HEK293 (cell line): Measurements from ENCODE around the gene HRC.

Source experiments
- AEBP2 ChIP-seq: fragments of 450-650 bp; formaldehyde crosslinking; IDR thresholded peaks from 2 replicates; pipeline ENCODE4 v1.5.1; 2016; ENCODE audit warnings: missing biosample characterization, missing genetic modification characterization, borderline replicate concordance
- KLF7 ChIP-seq: fragments of 450-650 bp; formaldehyde crosslinking; IDR thresholded peaks from 2 replicates; pipeline ENCODE4 v1.5.1; 2016; ENCODE audit warnings: missing biosample characterization, missing genetic modification characterization, borderline replicate concordance
- PATZ1 ChIP-seq: fragments of 450-650 bp; formaldehyde crosslinking; IDR thresholded peaks from 2 replicates; pipeline ENCODE4 v1.5.1; 2016; ENCODE audit warnings: missing biosample characterization, missing genetic modification characterization
- PRDM10 ChIP-seq: fragments of 450-650 bp; formaldehyde crosslinking; IDR thresholded peaks from 2 replicates; pipeline ENCODE4 v1.5.1; 2016; ENCODE audit warnings: missing biosample characterization, missing genetic modification characterization
- PRDM6 ChIP-seq: fragments of 450-650 bp; formaldehyde crosslinking; IDR thresholded peaks from 2 replicates; pipeline ENCODE4 v1.5.1; 2017; ENCODE audit warnings: missing biosample characterization, missing genetic modification characterization
- REPIN1 ChIP-seq: fragments of 450-650 bp; formaldehyde crosslinking; IDR thresholded peaks from 2 replicates; pipeline ENCODE4 v1.5.1; 2017; ENCODE audit warnings: missing biosample characterization, missing genetic modification characterization, low read depth
- WT1 ChIP-seq: fragments of 450-650 bp; formaldehyde crosslinking; IDR thresholded peaks from 2 replicates; pipeline ENCODE4 v1.5.1; 2016; ENCODE audit warnings: missing biosample characterization, missing genetic modification characterization
- ZBTB6 ChIP-seq: fragments of 450-650 bp; formaldehyde crosslinking; IDR thresholded peaks from 2 replicates; pipeline ENCODE4 v1.5.1; 2017; ENCODE audit warnings: missing biosample characterization, missing genetic modification characterization
- ZFHX2 ChIP-seq: fragments of 450-650 bp; formaldehyde crosslinking; conservative IDR thresholded peaks from 2 replicates; pipeline ENCODE4 v1.5.1; 2016; ENCODE audit warnings: missing biosample characterization, missing genetic modification characterization
- ZFP69B ChIP-seq: fragments of 450-650 bp; formaldehyde crosslinking; IDR thresholded peaks from 2 replicates; pipeline ENCODE4 v1.5.1; 2016; ENCODE audit warnings: missing biosample characterization, missing genetic modification characterization
- ZNF140 ChIP-seq: fragments of 450-650 bp; formaldehyde crosslinking; IDR thresholded peaks from 2 replicates; pipeline ENCODE4 v1.5.1; 2016; ENCODE audit warnings: missing biosample characterization, missing genetic modification characterization
- ZNF146 ChIP-seq: fragments of 450-650 bp; formaldehyde crosslinking; IDR thresholded peaks from 2 replicates; pipeline ENCODE4 v1.5.1; 2016; ENCODE audit warnings: missing biosample characterization, missing genetic modification characterization
- ZNF157 ChIP-seq: fragments of 450-650 bp; formaldehyde crosslinking; IDR thresholded peaks from 2 replicates; pipeline ENCODE4 v1.5.1; 2016; ENCODE audit warnings: missing biosample characterization, missing genetic modification characterization
- ZNF19 ChIP-seq: fragments of 450-650 bp; formaldehyde crosslinking; IDR thresholded peaks from 2 replicates; pipeline ENCODE4; 2016; ENCODE audit warnings: missing biosample characterization, missing genetic modification characterization, low read depth
- ZNF2 ChIP-seq: fragments of 450-650 bp; formaldehyde crosslinking; IDR thresholded peaks from 2 replicates; pipeline ENCODE4 v1.5.1; 2016; ENCODE audit warnings: missing biosample characterization, missing genetic modification characterization
- ZNF324 ChIP-seq: fragments of 450-650 bp; formaldehyde crosslinking; IDR thresholded peaks from 2 replicates; pipeline ENCODE4 v1.5.1; 2016; ENCODE audit warnings: missing biosample characterization, missing genetic modification characterization
- ZNF37A ChIP-seq: fragments of 450-650 bp; IDR thresholded peaks from 2 replicates; pipeline ENCODE4 v1.5.1; 2018; ENCODE audit warnings: missing biosample characterization, missing genetic modification characterization
- ZNF391 ChIP-seq: fragments of 450-650 bp; formaldehyde crosslinking; IDR thresholded peaks from 2 replicates; pipeline ENCODE4 v1.5.1; 2016; ENCODE audit warnings: low read depth, missing biosample characterization, missing genetic modification characterization, borderline replicate concordance
- ZNF394 ChIP-seq: fragments of 450-650 bp; formaldehyde crosslinking; IDR thresholded peaks from 2 replicates; pipeline ENCODE4 v1.5.1; 2016; ENCODE audit warnings: missing biosample characterization, missing genetic modification characterization, mild to moderate bottlenecking, moderate library complexity, borderline replicate concordance
- ZNF416 ChIP-seq: fragments of 450-650 bp; formaldehyde crosslinking; IDR thresholded peaks from 2 replicates; pipeline ENCODE4 v1.5.1; 2016; ENCODE audit warnings: missing biosample characterization, missing genetic modification characterization
- ZNF514 ChIP-seq: fragments of 450-650 bp; formaldehyde crosslinking; IDR thresholded peaks from 2 replicates; pipeline ENCODE4 v1.5.1; 2016; ENCODE audit warnings: missing biosample characterization, missing genetic modification characterization
- ZNF654 ChIP-seq: fragments of 450-650 bp; formaldehyde crosslinking; IDR thresholded peaks from 2 replicates; pipeline ENCODE4 v1.5.1; 2016; ENCODE audit warnings: low read depth, missing biosample characterization, missing genetic modification characterization
- ZNF701 ChIP-seq: fragments of 450-650 bp; formaldehyde crosslinking; IDR thresholded peaks from 2 replicates; pipeline ENCODE4 v1.5.1; 2016; ENCODE audit warnings: missing biosample characterization, missing genetic modification characterization
- ZNF704 ChIP-seq: fragments of 450-650 bp; formaldehyde crosslinking; IDR thresholded peaks from 2 replicates; pipeline ENCODE4 v1.5.1; 2016; ENCODE audit warnings: missing biosample characterization, missing genetic modification characterization
- ZNF747 ChIP-seq: fragments of 450-650 bp; formaldehyde crosslinking; IDR thresholded peaks from 2 replicates; pipeline ENCODE4 v1.5.1; 2016; ENCODE audit warnings: missing biosample characterization, missing genetic modification characterization
- ZNF792 ChIP-seq: fragments of 450-650 bp; formaldehyde crosslinking; IDR thresholded peaks from 2 replicates; pipeline ENCODE4 v1.5.1; 2016; ENCODE audit warnings: missing biosample characterization, missing genetic modification characterization
- ZNF830 ChIP-seq: fragments of 450-650 bp; IDR thresholded peaks from 2 replicates; pipeline ENCODE4 v1.5.0; 2018; ENCODE audit warnings: missing biosample characterization, missing genetic modification characterization, low read depth, mild to moderate bottlenecking, moderate library complexity
- ZNF837 ChIP-seq: fragments of 450-650 bp; formaldehyde crosslinking; IDR thresholded peaks from 2 replicates; pipeline ENCODE4 v1.5.1; 2016; ENCODE audit warnings: missing biosample characterization, missing genetic modification characterization
- ZSCAN23 ChIP-seq: fragments of 450-650 bp; formaldehyde crosslinking; IDR thresholded peaks from 2 replicates; pipeline ENCODE4 v1.5.1; 2016; ENCODE audit warnings: missing biosample characterization, missing genetic modification characterization
- ZXDB ChIP-seq: fragments of 450-650 bp; formaldehyde crosslinking; IDR thresholded peaks from 2 replicates; pipeline ENCODE4 v1.5.1; 2016; ENCODE audit warnings: missing biosample characterization, missing genetic modification characterization

HRC gene

GRCh38 chr19:49114630-49115363 lies 40.4 kb downstream of the HRC start (continued):
- no peak for TF ChIP-seq ZNF140 (tag by site-specific recombination)
- TF ChIP-seq ZNF19 (tag by site-specific recombination): no peak
- TF ChIP-seq PRDM10 (tag by site-specific recombination): peak; percentile 78
- TF ChIP-seq ZBTB6 (tag by site-specific recombination): peak; percentile 99
- TF ChIP-seq ZNF792 (tag by site-specific recombination): no peak
- no peak for TF ChIP-seq ZNF701
- TF ChIP-seq ZNF394 (tag by site-specific recombination): no peak
- TF ChIP-seq ZFHX2 (tag by site-specific recombination): peak; percentile 76
- no peak for TF ChIP-seq ZNF747 (tag by site-specific recombination)
- TF ChIP-seq ZXDB (tag by site-specific recombination): peak; percentile 76
- TF ChIP-seq ZFP69B: peak; percentile 98
- TF ChIP-seq PATZ1 (tag by site-specific recombination): peak; percentile 69
- TF ChIP-seq ZNF324 (tag by site-specific recombination): no peak
- TF ChIP-seq AEBP2 (tag by site-specific recombination): no peak
- no peak for TF ChIP-seq KLF7 (tag by site-specific recombination)
- no peak for TF ChIP-seq ZSCAN23 (tag by site-specific recombination)
- no peak for TF ChIP-seq REPIN1 (tag by site-specific recombination)
- TF ChIP-seq ZNF146 (tag by site-specific recombination): no peak
- no peak for TF ChIP-seq ZNF704 (tag by site-specific recombination)
- TF ChIP-seq ZNF2: no peak
- TF ChIP-seq ZNF830 (tag by site-specific recombination): no peak
- no peak for TF ChIP-seq WT1
- TF ChIP-seq ZNF391 (tag by site-specific recombination): no peak
- TF ChIP-seq ZNF157 (tag by site-specific recombination): no peak
- no peak for TF ChIP-seq ZNF837 (tag by site-specific recombination)
- TF ChIP-seq ZNF514: no peak
- no peak for TF ChIP-seq ZNF37A (tag by site-specific recombination)
- TF ChIP-seq ZNF416 (tag by site-specific recombination): no peak
- TF ChIP-seq ZNF654: no peak
- no peak for TF ChIP-seq PRDM6 (tag by site-specific recombination)
